Activated CD4-positive, alpha-beta T cell treated with anti-CD3 and anti-CD28 coated beads for 36 hours (primary cell): ENCODE measurements around the gene LINGO3. TPM values are rescaled to one million over a fixed set of nuclear protein-coding genes. Genes with fewer than 3 reads are reported as not detected.
A peak's percentile ranks its signal among the peaks of the same experiment; 100 is the strongest.

Experiments
- ATAC-seq: fragments of 200-7000 bp; cut with Tn5 transposase; one replicate; pipeline ENCODE4 v1.10.0; 2021; ENCODE audit warnings: mild to moderate bottlenecking, moderate library complexity
- CTCF ChIA-PET: fragments of 350-600 bp; sonication (Branson Sonifier 250); formaldehyde crosslinking; loops from one replicate; lab custom pipeline; 2021; ENCODE audit warnings: antibody characterized with exemption; lab: Charles Lee
- POLR2A ChIA-PET: fragments of 350-600 bp; sonication (Branson Sonifier 250); formaldehyde crosslinking; loops from one replicate; lab custom pipeline; 2021; ENCODE audit warnings: antibody characterized with exemption, inconsistent platforms; lab: Charles Lee
- DNase-seq: peaks from one replicate; pipeline ENCODE4 v3.0.0-alpha.2; 2020
- H3K27ac Mint-ChIP-seq: one replicate; pipeline ENCODE4 v1.8.0; 2021; ENCODE audit warnings: mixed read lengths
- H3K27me3 Mint-ChIP-seq: one replicate; pipeline ENCODE4 v1.8.0; 2021; ENCODE audit warnings: mixed read lengths
- H3K36me3 Mint-ChIP-seq: one replicate; pipeline ENCODE4 v1.8.0; 2021; ENCODE audit warnings: low read depth, mixed read lengths
- H3K4me1 Mint-ChIP-seq: one replicate; pipeline ENCODE4 v1.8.0; 2021; ENCODE audit warnings: mixed read lengths
- H3K4me3 Mint-ChIP-seq: one replicate; pipeline ENCODE4 v1.8.0; 2021; ENCODE audit warnings: mild to moderate bottlenecking, moderate library complexity, mixed read lengths
- H3K9me3 Mint-ChIP-seq: one replicate; pipeline ENCODE4 v1.8.0; 2021; ENCODE audit warnings: low read depth, mixed read lengths
- intact Hi-C, 2 experiments: fragments of 100-400 bp; cut with DNase I in 1 of 2; cut with micrococcal nuclease in 1 of 2; formaldehyde crosslinking; loops; one replicate each; pipeline versions ENCODE4 v1.14.2 to v1.15.1; 2022 to 2024; cut with DNase I, micrococcal nuclease
- total RNA-seq, 2 experiments: library from RNA; stranded (reverse); gene quantifications; one replicate each; pipeline ENCODE4 v1.2.3, GENCODE V29; 2021

LINGO3 gene
- total RNA-seq, 2 experiments from 2014 or later, result not detected

- Mint-ChIP-seq H3K4me1 (peaks cover 4% of the 10 kb centered on the region), H3K27me3 (no peaks in the 10 kb centered on the region), H3K4me3 (no peak overlapping the region), H3K27ac (no peak overlapping the region), H3K36me3 (peaks cover 2% of the 10 kb centered on the region), H3K9me3 (no peaks in the 10 kb centered on the region)
- intact Hi-C loops, result no loop called here
- POLR2A ChIA-PET, result interaction anchor here (0.6 kb wide), 1 partner anchor 333 kb away, joined by 3 read pairs; no protein-coding TSS in a partner anchor
- DNase-seq (no peak), ATAC-seq (no peak)
- CTCF ChIA-PET, result interaction anchor here (0.6 to 1.2 kb wide), 3 partner anchors 21 to 105 kb away, joined by 3 to 4 read pairs (median 3); no protein-coding TSS in a partner anchor
Measured at GRCh38 chr19:2294687-2295335, 13.1 kb downstream of the LINGO3 start.

GRCh38 chr19:2291185-2291751 lies 16.7 kb downstream of the LINGO3 start:
- intact Hi-C loops, result no loop called here
- POLR2A ChIA-PET, result no interaction called here
- Mint-ChIP-seq H3K9me3 (no peaks in the 10 kb centered on the region), H3K27ac (no peak overlapping the region), H3K4me3 (no peak overlapping the region), H3K36me3 (peaks cover 2% of the 10 kb centered on the region), H3K27me3 (peaks cover 10% of the 10 kb centered on the region), H3K4me1 (peaks cover 17% of the 10 kb centered on the region)
- no peak for DNase-seq
- no peak for ATAC-seq
- CTCF ChIA-PET, result no interaction called here

- POLR2A ChIA-PET, result no interaction called here
- peaks cover 17% of the 10 kb centered on the region for H3K4me1 Mint-ChIP-seq
- H3K9me3 Mint-ChIP-seq, result no peaks in the 10 kb centered on the region
- intact Hi-C loops, result loop anchor here in 1 of 2 experiments (1.0 kb wide), 1 partner anchor 37 kb away; no protein-coding TSS in a partner anchor
- peak overlapping the region; percentile 44 for H3K4me3 Mint-ChIP-seq
- peaks cover 2% of the 10 kb centered on the region for H3K36me3 Mint-ChIP-seq
- H3K27me3 Mint-ChIP-seq, result peaks cover 10% of the 10 kb centered on the region
- peak; percentile 40 for DNase-seq
- H3K27ac Mint-ChIP-seq, result no peak overlapping the region
- no peak for ATAC-seq
- CTCF ChIA-PET, result no interaction called here
Measured at GRCh38 chr19:2290441-2291184, 17.3 kb downstream of the LINGO3 start.

GRCh38 chr19:2289714-2290435 lies 18.1 kb downstream of the LINGO3 start:
- peak; percentile 65 for ATAC-seq
- ChIA-PET POLR2A (interaction anchor here (2.2 kb wide), 1 partner anchor 12 kb away, joined by 18 read pairs; no protein-coding TSS in a partner anchor), CTCF (interaction anchor here (1.0 kb wide), 1 partner anchor 17 kb away, joined by 3 read pairs; no protein-coding TSS in a partner anchor)
- H3K27me3 Mint-ChIP-seq, result peaks cover 10% of the 10 kb centered on the region
- intact Hi-C loops, result loop anchor here in 1 of 2 experiments (1.0 kb wide), 1 partner anchor 37 kb away; no protein-coding TSS in a partner anchor
- H3K9me3 Mint-ChIP-seq, result no peaks in the 10 kb centered on the region
- H3K36me3 Mint-ChIP-seq, result peaks cover 2% of the 10 kb centered on the region
- peak overlapping the region; percentile 62 for H3K27ac Mint-ChIP-seq
- DNase-seq, result peak; percentile 67
- peaks cover 17% of the 10 kb centered on the region for H3K4me1 Mint-ChIP-seq
- peak overlapping the region; percentile 67 for H3K4me3 Mint-ChIP-seq

- no peak for DNase-seq
- Mint-ChIP-seq H3K9me3 (no peaks in the 10 kb centered on the region), H3K4me3 (peak overlapping the region; percentile 67), H3K4me1 (peaks cover 17% of the 10 kb centered on the region), H3K27me3 (peaks cover 10% of the 10 kb centered on the region), H3K27ac (peak overlapping the region; percentile 62), H3K36me3 (peaks cover 2% of the 10 kb centered on the region)
- ATAC-seq, result no peak
- ChIA-PET CTCF (interaction anchor here (0.5 to 1.2 kb wide), 5 partner anchors 17 to 133 kb away, joined by 3 to 5 read pairs (median 3); no protein-coding TSS in a partner anchor), POLR2A (interaction anchor here (0.7 to 2.2 kb wide), 3 partner anchors 11 to 187 kb away, joined by 3 to 18 read pairs (median 3); no protein-coding TSS in a partner anchor)
- intact Hi-C loops, result no loop called here
Measured at GRCh38 chr19:2288818-2289713, 18.9 kb downstream of the LINGO3 start.

- CTCF ChIA-PET, result interaction anchor here (0.5 to 1.5 kb wide), 6 partner anchors 12 to 132 kb away, joined by 3 to 8 read pairs (median 3); no protein-coding TSS in a partner anchor
Measured at GRCh38 chr19:2288338-2288817, 19.6 kb downstream of the LINGO3 start.

GRCh38 chr19:2287585-2288337 lies 20.2 kb downstream of the LINGO3 start:
- Mint-ChIP-seq H3K9me3 (no peaks in the 10 kb centered on the region), H3K27ac (no peak overlapping the region), H3K27me3 (peaks cover 10% of the 10 kb centered on the region), H3K4me1 (peaks cover 15% of the 10 kb centered on the region), H3K36me3 (peaks cover 2% of the 10 kb centered on the region), H3K4me3 (no peak overlapping the region)
- POLR2A ChIA-PET, result interaction anchor here (0.5 to 2.2 kb wide), 3 partner anchors 10 to 140 kb away, joined by 3 to 18 read pairs (median 3); no protein-coding TSS in a partner anchor
- intact Hi-C loops, result no loop called here
- CTCF ChIA-PET, result interaction anchor here (0.6 to 1.5 kb wide), 4 partner anchors 11 to 72 kb away, joined by 3 to 8 read pairs (median 3); no protein-coding TSS in a partner anchor
- no peak for DNase-seq
- ATAC-seq, result no peak

More at GRCh38 chr19:2288338-2288817, 19.6 kb downstream of the LINGO3 start:
- intact Hi-C loops, result no loop called here
- no peaks in the 10 kb centered on the region for H3K9me3 Mint-ChIP-seq
- no peak overlapping the region for H3K4me3 Mint-ChIP-seq
- peaks cover 2% of the 10 kb centered on the region for H3K36me3 Mint-ChIP-seq
- peaks cover 10% of the 10 kb centered on the region for H3K27me3 Mint-ChIP-seq
- peaks cover 14% of the 10 kb centered on the region for H3K4me1 Mint-ChIP-seq
- no peak for DNase-seq
- H3K27ac Mint-ChIP-seq, result peak overlapping the region; percentile 51
- POLR2A ChIA-PET, result interaction anchor here (0.8 to 2.2 kb wide), 3 partner anchors 11 to 139 kb away, joined by 3 to 18 read pairs (median 3); no protein-coding TSS in a partner anchor
- ATAC-seq, result no peak

- Mint-ChIP-seq H3K4me3 (no peak overlapping the region), H3K27ac (no peak overlapping the region), H3K36me3 (no peaks in the 10 kb centered on the region), H3K4me1 (peaks cover 25% of the 10 kb centered on the region), H3K27me3 (peaks cover 10% of the 10 kb centered on the region), H3K9me3 (no peaks in the 10 kb centered on the region)
- CTCF ChIA-PET, result interaction anchor here (1.0 to 1.5 kb wide), 2 partner anchors 12 to 79 kb away, joined by 3 to 8 read pairs; no protein-coding TSS in a partner anchor
- DNase-seq (no peak), ATAC-seq (no peak)
- intact Hi-C loops, result no loop called here
- POLR2A ChIA-PET, result no interaction called here
Measured at GRCh38 chr19:2286402-2287140, 21.4 kb downstream of the LINGO3 start.
